Measurements from ENCODE around the gene LRP3. TPM values are rescaled to one million over a fixed set of nuclear protein-coding genes. Genes with fewer than 3 reads are reported as not detected.

The LRP3 gene
- polyA plus RNA-seq, 3 donors = 1.4 to 11.9 (median 4.1) TPM

DNA sequence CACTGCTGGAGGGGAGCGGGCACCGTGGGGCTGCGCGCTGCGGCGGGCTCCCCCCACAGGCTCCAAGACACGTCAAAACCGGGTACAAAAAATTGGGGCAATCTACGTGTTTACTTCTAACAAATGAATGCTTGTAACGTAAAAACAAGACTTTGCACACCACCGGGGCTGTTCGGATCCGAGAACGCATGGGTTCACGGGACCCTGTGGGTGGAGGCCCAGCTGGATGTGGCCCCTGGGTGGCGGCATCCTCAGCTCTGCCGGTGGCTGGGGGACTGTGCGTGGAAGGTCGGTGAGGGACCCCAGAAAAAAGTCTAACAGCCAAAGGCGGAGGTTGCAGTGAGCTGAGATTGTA lies 41.8 kb downstream of the LRP3 start:
- no peak overlapping the region for H3K9ac ChIP-seq (ENCODE audit: insufficient read depth, low read length, poor library complexity, severe bottlenecking)
- intact Hi-C loops (cut with micrococcal nuclease) = loop anchor here (1.0 to 2.0 kb wide), 2 partner anchors 170 to 171 kb away; no protein-coding TSS in a partner anchor
- H4K20me1 ChIP-seq (ENCODE audit: insufficient read depth, low read length) = no peaks in the 10 kb centered on the region
- H3K79me2 ChIP-seq (ENCODE audit: insufficient read depth, low read length) = no peaks in the 10 kb centered on the region
- H3K4me1 Mint-ChIP-seq = peaks cover 6% of the 10 kb centered on the region
- no peak overlapping the region for H3K4me3 ChIP-seq (replicated peaks in 1 of 3; ENCODE audit: low read depth in 2 of 3, low read length in 3 of 3)
- H3K27ac Mint-ChIP-seq = no peak overlapping the region
- H3K27ac ChIP-seq (ENCODE audit: low read depth in 1 of 2, low read length in 2 of 2) = no peak overlapping the region
- H3K27me3 ChIP-seq (ENCODE audit: control insufficient read depth in 2 of 2, insufficient read depth in 2 of 2, low read length in 2 of 2) = no peaks in the 10 kb centered on the region
- H3K27me3 Mint-ChIP-seq (ENCODE audit: low read depth in 3 of 3) = peaks cover 0 to 4% (median 1%) of the 10 kb centered on the region in 3 donors
- DNase-seq = no peak
- H3K4me1 ChIP-seq (ENCODE audit: control insufficient read depth in 1 of 2, insufficient read depth in 2 of 2, low read length in 2 of 2) = peaks cover 20 to 37% of the 10 kb centered on the region in 2 donors
- TF ChIP-seq, protein P1, sequence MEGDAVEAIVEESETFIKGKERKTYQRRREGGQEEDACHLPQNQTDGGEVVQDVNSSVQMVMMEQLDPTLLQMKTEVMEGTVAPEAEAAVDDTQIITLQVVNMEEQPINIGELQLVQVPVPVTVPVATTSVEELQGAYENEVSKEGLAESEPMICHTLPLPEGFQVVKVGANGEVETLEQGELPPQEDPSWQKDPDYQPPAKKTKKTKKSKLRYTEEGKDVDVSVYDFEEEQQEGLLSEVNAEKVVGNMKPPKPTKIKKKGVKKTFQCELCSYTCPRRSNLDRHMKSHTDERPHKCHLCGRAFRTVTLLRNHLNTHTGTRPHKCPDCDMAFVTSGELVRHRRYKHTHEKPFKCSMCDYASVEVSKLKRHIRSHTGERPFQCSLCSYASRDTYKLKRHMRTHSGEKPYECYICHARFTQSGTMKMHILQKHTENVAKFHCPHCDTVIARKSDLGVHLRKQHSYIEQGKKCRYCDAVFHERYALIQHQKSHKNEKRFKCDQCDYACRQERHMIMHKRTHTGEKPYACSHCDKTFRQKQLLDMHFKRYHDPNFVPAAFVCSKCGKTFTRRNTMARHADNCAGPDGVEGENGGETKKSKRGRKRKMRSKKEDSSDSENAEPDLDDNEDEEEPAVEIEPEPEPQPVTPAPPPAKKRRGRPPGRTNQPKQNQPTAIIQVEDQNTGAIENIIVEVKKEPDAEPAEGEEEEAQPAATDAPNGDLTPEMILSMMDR (IDR thresholded peaks at IDR 0.05) = no peak
- H3K4me2 ChIP-seq (replicated peaks; ENCODE audit: extremely low read depth, low read length, poor library complexity, severe bottlenecking) = no peak overlapping the region
- H2AFZ ChIP-seq (ENCODE audit: insufficient read depth, low read depth, low read length, poor library complexity, severe bottlenecking) = no peak overlapping the region
- no peaks in the 10 kb centered on the region for H3K9me3 Mint-ChIP-seq
- H3K4me3 Mint-ChIP-seq = no peak overlapping the region
- no peaks in the 10 kb centered on the region for H3K9me3 ChIP-seq (replicated peaks in 1 of 2; ENCODE audit: control insufficient read depth in 1 of 2, insufficient read depth in 1 of 2, low read length in 2 of 2)
- H3K36me3 Mint-ChIP-seq = no peaks in the 10 kb centered on the region
- H3K36me3 ChIP-seq (replicated peaks in 1 of 2; ENCODE audit: control insufficient read depth in 1 of 2, insufficient read depth in 2 of 2, low read length in 2 of 2) = no peaks in the 10 kb centered on the region
- 96% methylated on average over 20 of the region's 20 CpGs for WGBS (ENCODE audit: insufficient coverage)

DNA sequence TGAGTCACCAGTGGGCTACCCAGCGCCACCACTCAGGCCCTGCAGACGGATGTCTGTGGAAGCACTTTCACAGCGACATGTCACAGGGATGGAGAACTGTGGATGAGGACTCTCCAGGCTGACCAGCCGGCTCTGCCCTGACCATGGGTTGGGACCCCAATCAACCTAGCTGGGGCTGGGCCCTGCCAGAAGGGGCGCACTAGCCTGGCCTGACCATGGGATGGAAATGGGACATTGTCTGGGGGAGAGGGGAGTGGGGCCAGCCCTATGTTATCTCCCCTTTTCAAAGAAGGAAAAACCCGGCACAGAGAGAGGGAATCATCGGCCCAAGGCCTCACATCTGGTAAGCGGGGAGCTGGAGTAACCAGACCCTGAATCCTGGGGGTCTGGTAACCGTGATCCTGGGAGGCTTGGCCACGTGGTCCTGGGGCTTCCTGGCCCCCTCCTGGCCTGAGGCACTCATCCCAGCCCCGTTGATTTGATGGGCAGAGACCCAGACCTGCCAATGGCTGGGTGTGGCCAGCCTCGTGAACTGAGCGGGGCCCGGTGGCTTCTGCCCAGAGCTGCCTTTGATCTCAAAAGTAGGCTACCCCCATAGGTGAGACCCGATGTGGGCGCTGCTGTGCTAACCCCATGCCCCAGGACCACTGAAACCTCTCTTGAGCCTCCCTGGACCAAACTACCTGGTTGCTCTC lies 42.7 kb downstream of the LRP3 start:
- no peaks in the 10 kb centered on the region for H3K36me3 Mint-ChIP-seq
- Histone ChIP-seq H3K27me3 (ENCODE audit: control insufficient read depth in 2 of 2, insufficient read depth in 2 of 2, low read length in 2 of 2) (no peaks in the 10 kb centered on the region), H4K20me1 (ENCODE audit: insufficient read depth, low read length) (no peaks in the 10 kb centered on the region), H3K9me3 (replicated peaks in 1 of 2; ENCODE audit: control insufficient read depth in 1 of 2, insufficient read depth in 1 of 2, low read length in 2 of 2) (no peaks in the 10 kb centered on the region), H3K4me1 (ENCODE audit: control insufficient read depth in 1 of 2, insufficient read depth in 2 of 2, low read length in 2 of 2) (peaks cover 20 to 37% of the 10 kb centered on the region in 2 donors), H2AFZ (ENCODE audit: insufficient read depth, low read depth, low read length, poor library complexity, severe bottlenecking) (no peak overlapping the region), H3K27ac (ENCODE audit: low read depth in 1 of 2, low read length in 2 of 2) (no peak overlapping the region), H3K4me2 (replicated peaks; ENCODE audit: extremely low read depth, low read length, poor library complexity, severe bottlenecking) (no peak overlapping the region), H3K9ac (ENCODE audit: insufficient read depth, low read length, poor library complexity, severe bottlenecking) (no peak overlapping the region), H3K36me3 (replicated peaks in 1 of 2; ENCODE audit: control insufficient read depth in 1 of 2, insufficient read depth in 2 of 2, low read length in 2 of 2) (no peaks in the 10 kb centered on the region), H3K4me3 (replicated peaks in 1 of 3; ENCODE audit: low read depth in 2 of 3, low read length in 3 of 3) (no peak overlapping the region), H3K79me2 (ENCODE audit: insufficient read depth, low read length) (no peaks in the 10 kb centered on the region)
- DNase-seq = no peak
- WGBS (ENCODE audit: insufficient coverage) = 85% methylated on average over 15 of the region's 16 CpGs
- no peak overlapping the region for H3K27ac Mint-ChIP-seq
- peaks cover 9% of the 10 kb centered on the region for H3K4me1 Mint-ChIP-seq
- H3K4me3 Mint-ChIP-seq = no peak overlapping the region
- H3K27me3 Mint-ChIP-seq (ENCODE audit: low read depth in 3 of 3) = peaks cover 0 to 4% (median 1%) of the 10 kb centered on the region in 3 donors
- H3K9me3 Mint-ChIP-seq = no peaks in the 10 kb centered on the region
- intact Hi-C loops (cut with micrococcal nuclease) = loop anchor here in 1 of 2 donors (2.0 kb wide), 1 partner anchor 170 kb away; no protein-coding TSS in a partner anchor
- TF ChIP-seq, protein P1 (IDR thresholded peaks at IDR 0.05) = no peak

Data from CD14-positive monocyte (primary cell).